Measurements from ENCODE around the gene SH2B3. TPM values are rescaled to one million over a fixed set of nuclear protein-coding genes. Genes with fewer than 3 reads are reported as not detected.

The SH2B3 gene
- total and polyA plus RNA-seq, 2 of the 13 experiments (the other 11 are each of a cell fraction or from before 2014, with no cell fraction given): 6.8 to 6.9 TPM

GRCh38 chr12:111361717-111362576 is 43.8 kb upstream of the SH2B3 start (continued):
- TF ChIP-seq ZC3H13 (CRISPR knock-in tag; IDR thresholded peaks at IDR 0.05): no peak
- no peak for TF ChIP-seq ARNTL (CRISPR knock-in tag; IDR thresholded peaks at IDR 0.05)
- peak; percentile 34; the same call in 1 of the 2 replicates for TF ChIP-seq SAP130 (CRISPR knock-in tag; IDR thresholded peaks at IDR 0.05; ENCODE audit: low read depth)
- TF ChIP-seq ZNF687 (CRISPR knock-in tag; IDR thresholded peaks at IDR 0.05): peak; percentile 85
- TF ChIP-seq RXRB (CRISPR knock-in tag; IDR thresholded peaks at IDR 0.05; ENCODE audit: borderline replicate concordance): peak; percentile 94
- no peak; the same call in 1 of the 2 replicates for TF ChIP-seq SKIL (CRISPR knock-in tag; IDR thresholded peaks at IDR 0.05; ENCODE audit: borderline replicate concordance)
- no peak for TF ChIP-seq ATF7-NPFF (CRISPR knock-in tag; IDR thresholded peaks at IDR 0.05; ENCODE audit: low read depth)
- TF ChIP-seq RAD21 (CRISPR knock-in tag; IDR thresholded peaks at IDR 0.05): no peak
- no peak for TF ChIP-seq IKZF4 (CRISPR knock-in tag; IDR thresholded peaks at IDR 0.05; ENCODE audit: borderline replicate concordance, low read depth, not compliant biosample characterization)
- TF ChIP-seq ZSCAN21 (CRISPR knock-in tag; IDR thresholded peaks at IDR 0.05; ENCODE audit: borderline replicate concordance): no peak
- TF ChIP-seq ZNF776 (CRISPR knock-in tag; IDR thresholded peaks at IDR 0.05): no peak
- TF ChIP-seq ZNF547 (CRISPR knock-in tag; IDR thresholded peaks at IDR 0.05): no peak
- TF ChIP-seq KIAA2018 (CRISPR knock-in tag; IDR thresholded peaks at IDR 0.05; ENCODE audit: borderline replicate concordance): no peak

Measured in HepG2 (cell line).